Astrocyte (in vitro differentiated cells and primary cell): ENCODE measurements around the gene ASCC3. TPM values are rescaled to one million over a fixed set of nuclear protein-coding genes. Genes with fewer than 3 reads are reported as not detected.
A peak's percentile ranks its signal among the peaks of the same experiment; 100 is the strongest.

ENCODE experiments used
- DNase-seq: peaks from one replicate; pipeline ENCODE4 v3.0.0-alpha.2; 2010; ENCODE audit warnings: low read depth
- FAIRE-seq: peaks from 2 replicates; lab custom pipeline; 2011; peaks lifted over from hg19 to GRCh38; lab: Jason Lieb, UNC
- H2AFZ ChIP-seq: 2 replicates; pipeline ENCODE4 v1.6.0; 2012; ENCODE audit warnings: low read depth, low read length, inconsistent platforms
- H3K27ac ChIP-seq: 2 replicates; pipeline ENCODE4 v1.5.1; 2011; ENCODE audit warnings: low read depth, low read length, inconsistent platforms
- H3K27me3 ChIP-seq: 2 replicates; pipeline ENCODE4 v1.6.0; 2011; ENCODE audit warnings: low read length, inconsistent platforms; ENCODE audit not compliant: insufficient read depth
- H3K36me3 ChIP-seq: 2 replicates; pipeline ENCODE4 v1.5.1; 2011; ENCODE audit warnings: low read length, inconsistent platforms; ENCODE audit not compliant: insufficient read depth
- H3K4me1 ChIP-seq: 2 replicates; pipeline ENCODE4 v1.5.1; 2011; ENCODE audit warnings: low read length, inconsistent platforms; ENCODE audit not compliant: insufficient read depth
- H3K4me2 ChIP-seq: 2 replicates; pipeline ENCODE4 v1.6.0; 2012; ENCODE audit warnings: low read length, inconsistent platforms
- H3K4me3 ChIP-seq: 2 replicates; pipeline ENCODE4 v1.5.1; 2011; ENCODE audit warnings: low read depth, mild to moderate bottlenecking, low read length, inconsistent platforms; ENCODE audit not compliant: insufficient read depth
- H3K79me2 ChIP-seq: 2 replicates; pipeline ENCODE4 v1.6.0; 2012; ENCODE audit warnings: mild to moderate bottlenecking, low read length, inconsistent platforms; ENCODE audit not compliant: insufficient read depth
- H3K9ac ChIP-seq: 2 replicates; pipeline ENCODE4 v1.6.0; 2012; ENCODE audit warnings: mild to moderate bottlenecking, low read length, inconsistent platforms
- H3K9me3 ChIP-seq: 2 replicates; pipeline ENCODE4 v1.5.1; 2012; ENCODE audit warnings: low read depth, mild to moderate bottlenecking, low read length, inconsistent platforms; ENCODE audit not compliant: insufficient read depth
- H4K20me1 ChIP-seq: 2 replicates; pipeline ENCODE4 v1.6.0; 2012; ENCODE audit warnings: low read length, inconsistent platforms; ENCODE audit not compliant: insufficient read depth
- H3K27ac Mint-ChIP-seq: one replicate; pipeline ENCODE4 v1.8.0; 2021; ENCODE audit warnings: mild to moderate bottlenecking, mixed read lengths; ENCODE audit not compliant: unreplicated experiment
- H3K27me3 Mint-ChIP-seq: one replicate; pipeline ENCODE4 v1.8.0; 2021; ENCODE audit warnings: low read depth, mixed read lengths; ENCODE audit not compliant: unreplicated experiment
- H3K36me3 Mint-ChIP-seq: one replicate; pipeline ENCODE4 v1.8.0; 2021; ENCODE audit warnings: low read depth, mixed read lengths; ENCODE audit not compliant: unreplicated experiment
- H3K4me1 Mint-ChIP-seq: one replicate; pipeline ENCODE4 v1.8.0; 2021; ENCODE audit warnings: low read depth, mixed read lengths; ENCODE audit not compliant: unreplicated experiment
- H3K4me3 Mint-ChIP-seq: one replicate; pipeline ENCODE4 v1.8.0; 2021; ENCODE audit warnings: mild to moderate bottlenecking, moderate library complexity, mixed read lengths; ENCODE audit not compliant: unreplicated experiment
- H3K9me3 Mint-ChIP-seq: one replicate; pipeline ENCODE4 v1.8.0; 2021; ENCODE audit warnings: mild to moderate bottlenecking, mixed read lengths; ENCODE audit not compliant: unreplicated experiment
- EZH2 ChIP-seq: IDR thresholded peaks from 2 replicates; pipeline ENCODE4 v1.6.1; 2012; ENCODE audit warnings: mild to moderate bottlenecking, low read length, inconsistent platforms; ENCODE audit not compliant: insufficient read depth
- total RNA-seq: library from RNA; stranded (reverse); gene quantifications from 2 replicates; pipeline ENCODE4 v1.2.1, GENCODE V29; 2021
- TF ChIP-seq, protein P1 (sequence below): IDR thresholded peaks from 2 replicates; pipeline ENCODE4 v1.5.1; 2011; ENCODE audit warnings: low read depth, mild to moderate bottlenecking, inconsistent platforms, low read length, moderate library complexity; ENCODE audit not compliant: insufficient read depth

Gene ASCC3
- total RNA-seq, 1 donor from 2014 or later: 138 TPM

DNA sequence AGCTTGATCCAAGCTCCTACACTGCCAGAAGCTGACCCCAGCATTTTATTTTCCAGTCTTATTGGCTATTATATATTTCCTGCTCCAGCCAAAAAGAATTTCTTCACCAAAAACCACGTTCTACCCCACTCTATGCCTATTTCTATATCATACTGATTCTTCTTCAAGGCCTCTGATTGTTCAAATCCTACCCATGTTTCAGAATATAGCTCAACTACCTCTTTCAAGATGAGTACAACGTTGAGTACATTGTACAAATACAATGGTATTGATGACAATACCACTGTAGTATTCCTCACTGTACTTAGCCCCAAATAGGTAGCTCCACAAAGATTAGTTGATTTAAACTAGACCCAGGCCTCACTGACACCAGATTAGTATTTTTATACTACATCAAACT lies 31.0 kb downstream of the ASCC3 start:
- H2AFZ ChIP-seq: no peak overlapping the region
- H4K20me1 ChIP-seq: peaks cover 22% of the 10 kb centered on the region
- no peak overlapping the region for H3K4me2 ChIP-seq
- H3K4me1 ChIP-seq: peaks cover 2% of the 10 kb centered on the region
- Mint-ChIP-seq H3K4me3 (no peak overlapping the region), H3K27me3 (no peaks in the 10 kb centered on the region), H3K27ac (no peak overlapping the region), H3K36me3 (peaks cover 11% of the 10 kb centered on the region), H3K4me1 (peaks cover 9% of the 10 kb centered on the region), H3K9me3 (no peaks in the 10 kb centered on the region)
- TF ChIP-seq, protein P1, sequence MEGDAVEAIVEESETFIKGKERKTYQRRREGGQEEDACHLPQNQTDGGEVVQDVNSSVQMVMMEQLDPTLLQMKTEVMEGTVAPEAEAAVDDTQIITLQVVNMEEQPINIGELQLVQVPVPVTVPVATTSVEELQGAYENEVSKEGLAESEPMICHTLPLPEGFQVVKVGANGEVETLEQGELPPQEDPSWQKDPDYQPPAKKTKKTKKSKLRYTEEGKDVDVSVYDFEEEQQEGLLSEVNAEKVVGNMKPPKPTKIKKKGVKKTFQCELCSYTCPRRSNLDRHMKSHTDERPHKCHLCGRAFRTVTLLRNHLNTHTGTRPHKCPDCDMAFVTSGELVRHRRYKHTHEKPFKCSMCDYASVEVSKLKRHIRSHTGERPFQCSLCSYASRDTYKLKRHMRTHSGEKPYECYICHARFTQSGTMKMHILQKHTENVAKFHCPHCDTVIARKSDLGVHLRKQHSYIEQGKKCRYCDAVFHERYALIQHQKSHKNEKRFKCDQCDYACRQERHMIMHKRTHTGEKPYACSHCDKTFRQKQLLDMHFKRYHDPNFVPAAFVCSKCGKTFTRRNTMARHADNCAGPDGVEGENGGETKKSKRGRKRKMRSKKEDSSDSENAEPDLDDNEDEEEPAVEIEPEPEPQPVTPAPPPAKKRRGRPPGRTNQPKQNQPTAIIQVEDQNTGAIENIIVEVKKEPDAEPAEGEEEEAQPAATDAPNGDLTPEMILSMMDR: no peak
- no peak for TF ChIP-seq EZH2
- no peak overlapping the region for H3K27ac ChIP-seq
- no peaks in the 10 kb centered on the region for H3K27me3 ChIP-seq
- H3K9ac ChIP-seq: no peak overlapping the region
- peaks cover 34% of the 10 kb centered on the region for H3K79me2 ChIP-seq
- no peak for FAIRE-seq
- DNase-seq: no peak
- no peaks in the 10 kb centered on the region for H3K9me3 ChIP-seq
- peaks cover 5% of the 10 kb centered on the region for H3K36me3 ChIP-seq
- no peak overlapping the region for H3K4me3 ChIP-seq

DNA sequence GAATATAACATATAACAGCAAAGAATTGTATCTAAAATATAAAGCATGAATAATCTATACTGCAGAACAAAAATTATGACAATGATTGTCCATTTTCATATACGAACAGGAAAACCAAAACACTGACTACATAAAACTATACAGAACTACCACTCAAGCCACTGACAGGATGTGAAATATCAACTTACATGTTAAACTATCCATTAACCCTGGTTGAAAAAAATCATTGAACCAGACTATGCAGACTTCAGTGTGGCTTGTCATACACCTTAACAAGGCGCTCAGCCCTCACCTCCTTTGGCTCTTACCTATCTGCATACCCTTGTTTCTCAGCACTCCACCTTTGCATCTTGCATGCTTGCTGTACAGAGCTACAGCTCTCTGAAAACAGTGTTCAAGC lies 34.9 kb downstream of the ASCC3 start:
- Mint-ChIP-seq H3K27me3 (no peaks in the 10 kb centered on the region), H3K27ac (no peak overlapping the region), H3K4me1 (peaks cover 11% of the 10 kb centered on the region), H3K9me3 (no peaks in the 10 kb centered on the region), H3K36me3 (peaks cover 11% of the 10 kb centered on the region), H3K4me3 (no peak overlapping the region)
- Histone ChIP-seq H3K4me3 (no peak overlapping the region), H2AFZ (no peak overlapping the region), H4K20me1 (peaks cover 45% of the 10 kb centered on the region), H3K27me3 (no peaks in the 10 kb centered on the region), H3K9ac (no peak overlapping the region), H3K27ac (no peak overlapping the region), H3K9me3 (no peaks in the 10 kb centered on the region), H3K4me1 (peaks cover 2% of the 10 kb centered on the region), H3K36me3 (peaks cover 5% of the 10 kb centered on the region), H3K79me2 (peaks cover 69% of the 10 kb centered on the region), H3K4me2 (no peak overlapping the region)
- DNase-seq (no peak), FAIRE-seq (no peak)
- TF ChIP-seq, protein P1: no peak
- TF ChIP-seq EZH2: no peak

DNA sequence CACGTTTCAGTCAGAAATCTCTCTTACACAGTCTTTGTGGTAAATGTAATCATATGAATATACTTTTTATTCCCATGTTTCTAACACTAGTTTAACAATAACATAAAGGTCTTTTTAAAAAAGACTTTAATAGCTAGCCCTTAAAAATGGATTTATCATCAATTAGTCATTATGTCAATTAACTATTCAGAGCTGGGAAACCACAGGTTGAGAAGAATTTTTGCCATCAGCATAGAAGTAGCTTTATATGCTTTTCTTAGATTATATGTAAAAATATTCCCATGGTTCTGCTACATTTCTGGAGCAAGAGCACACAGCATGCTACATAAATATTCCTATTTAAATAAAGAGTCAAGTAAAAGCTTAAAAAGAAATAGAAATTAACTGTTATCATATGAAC lies 35.5 kb downstream of the ASCC3 start:
- peaks cover 2% of the 10 kb centered on the region for H3K4me1 ChIP-seq
- DNase-seq: peak; percentile 3
- no peak overlapping the region for H3K27ac ChIP-seq
- peaks cover 5% of the 10 kb centered on the region for H3K36me3 ChIP-seq
- TF ChIP-seq, protein P1: no peak
- no peak for TF ChIP-seq EZH2
- H3K27me3 ChIP-seq: no peaks in the 10 kb centered on the region
- FAIRE-seq: no peak
- H3K9me3 Mint-ChIP-seq: no peaks in the 10 kb centered on the region
- no peak overlapping the region for H3K4me3 ChIP-seq
- H3K4me2 ChIP-seq: no peak overlapping the region
- H3K27me3 Mint-ChIP-seq: no peaks in the 10 kb centered on the region
- H3K4me1 Mint-ChIP-seq: peaks cover 11% of the 10 kb centered on the region
- peaks cover 45% of the 10 kb centered on the region for H4K20me1 ChIP-seq
- H3K4me3 Mint-ChIP-seq: no peak overlapping the region
- H3K9me3 ChIP-seq: no peaks in the 10 kb centered on the region
- no peak overlapping the region for H3K27ac Mint-ChIP-seq
- no peak overlapping the region for H2AFZ ChIP-seq
- H3K36me3 Mint-ChIP-seq: peaks cover 11% of the 10 kb centered on the region
- peaks cover 74% of the 10 kb centered on the region for H3K79me2 ChIP-seq
- no peak overlapping the region for H3K9ac ChIP-seq
